RPMI7951 (cell line): ENCODE data around the gene ACBD5. TPM values are rescaled to one million over a fixed set of nuclear protein-coding genes. Genes with fewer than 3 reads are reported as not detected.
"Not testable (repeated sequence)": the region's sequence is repeated elsewhere in the genome, so short reads cannot be mapped to it uniquely, and the experiment has no call there.

Experiments
- DNase-seq: peaks from one replicate; pipeline ENCODE4 v3.0.0-alpha.2; 2012; ENCODE audit warnings: low read depth
- total RNA-seq: library from RNA; depleted of rRNA; stranded (reverse); fragments of >200 nt; shearing (Covaris generic); gene quantifications from 2 replicates; pipeline ENCODE4 v1.2.3, GENCODE V29; 2014; rRNA removed

The ACBD5 gene, protein sequence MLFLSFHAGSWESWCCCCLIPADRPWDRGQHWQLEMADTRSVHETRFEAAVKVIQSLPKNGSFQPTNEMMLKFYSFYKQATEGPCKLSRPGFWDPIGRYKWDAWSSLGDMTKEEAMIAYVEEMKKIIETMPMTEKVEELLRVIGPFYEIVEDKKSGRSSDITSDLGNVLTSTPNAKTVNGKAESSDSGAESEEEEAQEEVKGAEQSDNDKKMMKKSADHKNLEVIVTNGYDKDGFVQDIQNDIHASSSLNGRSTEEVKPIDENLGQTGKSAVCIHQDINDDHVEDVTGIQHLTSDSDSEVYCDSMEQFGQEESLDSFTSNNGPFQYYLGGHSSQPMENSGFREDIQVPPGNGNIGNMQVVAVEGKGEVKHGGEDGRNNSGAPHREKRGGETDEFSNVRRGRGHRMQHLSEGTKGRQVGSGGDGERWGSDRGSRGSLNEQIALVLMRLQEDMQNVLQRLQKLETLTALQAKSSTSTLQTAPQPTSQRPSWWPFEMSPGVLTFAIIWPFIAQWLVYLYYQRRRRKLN
- total RNA-seq: 28.2 and 29.1 TPM in 2 replicates

DNA sequence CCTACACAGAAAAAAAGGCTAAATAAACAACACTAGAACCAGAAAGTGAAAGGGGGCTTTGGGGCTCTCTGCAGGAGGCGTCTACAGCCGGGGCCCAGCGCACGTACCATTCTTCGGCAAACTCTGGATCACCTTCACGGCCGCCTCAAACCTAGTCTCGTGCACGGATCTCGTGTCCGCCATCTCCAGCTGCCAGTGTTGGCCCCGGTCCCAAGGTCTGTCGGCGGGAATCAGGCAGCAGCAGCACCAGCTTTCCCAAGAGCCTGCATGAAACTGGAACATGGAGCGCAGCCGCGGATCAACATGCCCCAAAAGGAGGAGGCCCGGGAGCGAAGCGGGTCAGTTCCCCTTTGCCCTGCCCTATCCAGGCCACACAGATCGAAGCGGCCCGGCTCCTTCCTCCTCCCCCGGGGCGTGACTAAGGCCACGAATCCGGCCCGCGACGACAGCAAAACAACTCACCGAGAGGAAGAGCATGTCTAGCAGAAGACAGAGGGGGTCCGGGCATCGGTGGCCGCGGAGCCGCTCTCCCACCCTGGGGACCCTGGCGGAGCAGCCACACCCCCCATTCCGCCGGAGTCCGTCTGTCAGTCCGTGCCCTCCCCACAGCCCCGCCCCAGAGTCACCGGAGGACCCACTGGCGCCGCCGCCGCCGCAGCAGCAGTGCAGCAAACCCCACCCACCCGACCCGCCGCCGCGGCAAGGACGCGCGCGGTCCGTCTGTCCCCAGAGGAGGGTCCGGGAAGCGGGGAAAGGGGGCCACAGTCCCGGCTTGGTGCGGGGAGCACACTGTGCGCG, at the start of gene ACBD5:
TSS of gene ACBD5 (minus strand) at position 586 of the 798 bp plus-strand sequence. CDS start at position 477, 109 bp downstream.
- peak; percentile 90 for DNase-seq

DNA sequence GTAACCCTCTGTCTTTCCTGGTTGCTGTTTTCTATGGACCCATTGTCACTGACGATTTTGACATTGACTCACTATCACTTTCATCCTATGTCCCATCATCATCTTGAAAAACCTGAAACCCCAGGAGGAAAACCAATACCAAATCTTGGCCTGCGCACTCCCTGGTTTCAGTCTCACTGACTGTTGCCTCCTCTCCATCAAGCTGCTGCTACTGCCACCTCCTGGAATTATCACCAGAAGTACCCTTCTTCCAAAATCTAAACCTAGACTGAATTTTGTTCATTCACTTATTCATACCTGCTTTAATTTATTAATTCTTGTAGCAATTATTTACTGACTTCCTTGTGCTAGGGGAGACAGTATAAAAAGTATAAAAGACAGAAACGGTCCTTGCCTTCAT, 44.5 kb upstream of the ACBD5 start:
- DNase-seq: peak; percentile 22

DNA sequence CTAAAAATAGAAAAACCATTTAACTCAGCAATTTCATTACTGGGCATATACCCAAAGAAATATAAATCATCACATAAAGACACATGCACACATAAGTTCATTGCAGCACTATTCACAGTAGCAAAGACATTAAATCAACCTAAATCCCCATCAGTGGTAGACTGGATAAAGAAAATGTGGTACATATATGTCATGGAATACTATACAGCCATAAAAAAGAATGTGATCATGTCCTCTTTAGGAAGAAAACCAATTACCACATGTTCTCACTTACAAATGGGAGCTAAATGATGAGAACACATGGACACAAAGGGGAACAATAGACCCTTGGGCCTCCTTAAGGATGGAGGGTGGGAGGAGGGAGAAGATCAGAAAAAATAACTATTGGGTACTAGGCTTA, 36.0 kb upstream of the ACBD5 start:
- DNase-seq: no peak

DNA sequence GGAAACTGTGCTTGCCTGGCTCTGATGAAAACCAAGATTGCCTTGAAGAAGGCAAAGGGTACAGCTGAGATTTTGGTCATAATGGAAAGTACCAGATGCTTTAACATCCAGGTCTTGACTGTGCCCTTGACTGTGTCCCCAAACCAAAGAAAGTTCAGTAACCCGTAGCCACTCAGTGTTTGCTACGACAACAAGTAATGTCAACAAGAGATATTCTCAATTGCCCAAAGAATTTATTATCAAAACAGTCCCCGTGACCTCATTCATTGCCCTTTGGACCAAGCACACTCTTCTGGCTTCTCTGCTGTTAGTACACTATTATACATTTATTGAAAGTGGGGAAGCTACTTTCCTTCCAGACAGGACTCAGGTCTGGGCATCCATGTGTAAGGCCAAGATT, 25.4 kb upstream of the ACBD5 start:
- DNase-seq: not testable (repeated sequence)

DNA sequence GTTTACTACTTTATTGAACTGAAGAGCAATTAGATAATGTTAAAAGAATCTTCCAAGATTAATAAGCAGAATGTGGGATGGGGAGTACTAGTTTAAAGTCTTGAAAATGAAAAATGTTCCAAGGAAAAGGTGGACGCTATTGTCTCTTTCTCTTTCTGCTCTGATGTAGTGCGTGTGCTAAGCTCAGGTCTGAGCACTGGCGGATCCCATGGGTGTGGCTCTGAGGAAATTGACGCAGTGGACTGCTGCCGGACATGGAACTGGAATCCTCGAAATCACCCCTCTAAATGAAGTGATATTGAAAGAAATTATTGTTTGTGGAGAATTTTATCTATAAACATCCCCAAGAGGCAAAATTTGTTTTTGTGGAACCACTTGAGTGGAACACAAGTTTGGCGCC, 22.2 kb upstream of the ACBD5 start:
- not testable (repeated sequence) for DNase-seq

DNA sequence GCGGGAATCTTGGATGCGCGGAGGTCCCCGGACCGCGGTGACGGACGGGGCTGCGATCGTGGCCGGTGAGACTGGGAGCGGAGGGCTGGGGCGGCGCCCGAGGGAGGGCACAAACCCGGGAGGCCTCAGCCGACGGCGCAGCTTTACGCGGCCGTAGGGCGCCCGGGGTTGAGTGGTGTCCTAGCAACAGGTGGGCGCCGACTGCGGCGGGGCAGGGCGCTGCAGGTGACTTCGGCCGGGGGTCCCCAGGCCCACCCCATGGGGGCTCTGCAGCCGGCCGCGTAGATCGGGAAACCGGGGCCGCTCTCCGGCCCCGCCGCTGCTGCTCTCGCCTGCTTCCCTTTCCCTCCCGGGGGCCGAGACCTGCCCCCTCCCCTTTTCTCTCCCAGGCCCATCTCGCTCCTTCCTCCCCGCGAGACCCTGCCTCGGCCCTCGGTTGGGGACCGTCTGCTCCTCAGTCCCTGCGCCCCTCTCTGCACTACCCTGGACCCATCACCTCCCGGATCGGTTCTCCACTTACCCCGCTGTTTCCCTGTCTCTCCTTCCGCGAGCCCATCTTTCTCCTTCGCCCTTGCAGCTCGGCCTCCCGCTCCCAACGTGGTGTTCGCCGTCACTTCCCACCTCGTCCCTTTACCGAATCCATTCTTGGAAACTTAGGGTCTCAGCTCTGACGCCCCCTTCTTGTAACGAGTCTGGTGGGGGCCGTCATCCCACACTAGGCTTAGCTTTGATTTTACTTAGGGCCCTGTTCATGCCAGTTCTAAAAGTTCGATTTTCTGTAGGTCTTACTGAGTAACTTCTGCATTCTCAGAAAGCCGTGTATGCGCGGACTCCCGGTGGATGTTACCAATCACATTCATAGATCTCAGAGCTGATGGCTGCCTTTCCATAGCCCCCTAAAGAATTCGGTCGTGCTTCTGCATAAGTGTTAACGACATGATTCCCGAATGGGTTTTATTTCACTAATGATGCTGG, 18.5 kb upstream of the ACBD5 start:
- DNase-seq: no peak

DNA sequence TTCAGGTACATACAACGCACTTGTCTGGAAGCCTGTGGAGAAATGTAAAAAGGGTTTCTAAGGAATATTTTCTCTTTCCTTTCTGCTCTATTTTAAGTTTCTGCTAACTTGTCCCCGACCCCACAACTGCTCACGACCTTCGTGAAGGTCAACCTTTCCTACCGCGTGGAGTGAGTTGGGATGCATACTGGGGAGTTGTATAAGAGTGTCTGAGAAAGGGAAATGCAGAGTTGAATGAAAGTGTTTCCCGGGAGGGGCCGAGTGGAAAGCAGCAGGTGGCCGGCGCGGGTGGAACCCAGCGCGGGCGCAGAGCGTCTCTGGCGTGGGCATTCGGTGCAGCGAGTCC, 17.9 kb upstream of the ACBD5 start:
- no peak for DNase-seq

DNA sequence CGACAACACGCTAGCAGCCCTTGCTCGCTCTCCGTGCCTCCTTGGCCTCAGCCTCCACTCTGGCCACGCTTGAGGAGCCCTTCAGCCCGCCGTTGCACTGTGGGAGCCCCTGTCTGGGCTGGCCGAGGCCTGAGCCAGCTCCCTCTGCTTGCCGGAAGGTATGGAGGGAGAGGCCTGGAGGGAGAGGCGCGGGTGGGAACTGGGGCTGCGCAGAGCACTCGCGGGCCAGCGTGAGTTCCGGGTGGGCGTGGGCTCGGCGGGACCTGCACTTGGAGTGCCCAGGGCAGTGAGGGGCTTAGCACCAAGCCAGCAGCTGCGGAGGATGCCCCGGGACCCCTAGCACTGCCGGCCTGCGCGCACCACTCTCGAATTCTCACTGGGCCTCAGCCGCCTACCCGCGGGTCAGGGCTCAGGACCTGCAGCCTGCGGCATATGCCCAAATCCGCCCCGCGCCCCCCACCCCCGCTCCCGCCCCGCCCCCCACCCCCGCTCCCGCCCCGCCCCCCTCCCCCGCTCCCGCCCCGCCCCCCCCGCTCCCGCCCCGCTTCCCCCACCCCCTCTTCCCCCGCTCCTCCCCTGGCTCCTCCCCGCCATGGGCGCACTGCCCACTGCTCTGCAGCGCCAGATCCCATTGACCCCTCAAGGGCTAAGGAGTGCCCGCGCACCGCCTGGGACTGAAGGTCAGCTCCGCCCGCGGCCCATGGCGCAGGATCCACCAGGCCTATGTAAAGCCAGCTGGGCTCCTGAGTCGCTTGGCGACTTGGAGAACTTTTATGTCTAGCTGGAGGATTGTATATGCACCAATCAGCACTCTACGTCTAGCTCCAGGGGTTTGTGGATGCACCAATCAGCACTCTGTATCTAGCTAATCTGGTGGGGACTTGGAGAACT, 15.9 kb upstream of the ACBD5 start:
- no peak for DNase-seq

DNA sequence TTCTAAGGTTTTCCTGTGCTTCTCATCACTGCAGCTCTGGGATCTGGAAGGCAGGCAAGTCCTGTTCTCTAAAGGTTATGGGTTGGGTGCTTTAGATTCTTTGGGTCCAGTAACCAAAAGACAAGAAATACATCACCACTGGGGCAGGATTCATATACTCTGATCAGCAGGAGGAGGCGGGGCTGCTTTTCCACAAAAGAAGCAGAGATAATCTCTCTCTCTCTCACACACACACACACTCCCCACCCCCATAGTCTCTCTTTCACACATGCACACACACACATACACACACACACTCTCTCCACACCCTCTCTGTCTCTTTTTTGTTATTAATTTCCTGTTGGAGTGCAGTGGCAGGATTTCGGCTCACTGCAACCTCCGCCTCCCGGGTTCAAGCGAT, 13.0 kb upstream of the ACBD5 start:
- DNase-seq: no peak

DNA sequence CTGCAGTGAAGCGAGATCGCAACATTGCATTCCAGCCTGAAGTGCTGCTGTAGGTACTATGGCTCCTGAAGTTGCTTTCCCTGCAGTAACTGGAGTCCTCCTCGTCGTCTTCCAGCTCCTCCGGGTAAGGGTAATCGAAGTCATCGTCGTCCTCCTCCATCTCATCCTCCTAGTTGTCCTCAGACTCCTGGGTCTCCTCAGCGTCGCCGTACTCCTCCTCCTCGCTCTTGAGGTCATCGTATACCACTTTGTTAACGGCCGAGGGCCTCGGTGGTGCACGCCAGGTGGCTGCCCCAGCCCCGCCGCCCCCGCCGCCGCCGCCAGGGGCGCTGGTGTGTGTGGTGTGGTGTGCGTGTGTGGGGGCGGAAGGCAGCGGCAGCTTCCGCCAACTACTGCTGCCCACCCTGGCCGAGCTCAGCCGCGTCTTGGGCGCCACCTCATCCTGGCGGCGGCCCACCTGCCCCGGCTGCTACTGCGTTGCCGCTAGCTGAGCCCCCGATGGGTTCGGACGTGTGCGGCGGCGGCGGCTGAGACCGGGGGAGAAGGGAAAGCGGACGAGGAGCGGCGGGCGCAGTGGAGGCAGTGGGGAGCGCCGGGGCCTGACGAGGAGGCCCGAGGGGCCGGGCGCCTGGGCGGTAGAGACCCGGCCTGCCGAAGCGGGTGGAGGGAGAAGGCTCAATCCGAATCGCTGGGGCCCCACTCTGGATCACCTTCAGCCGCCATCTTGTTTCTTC, 11.8 kb upstream of the ACBD5 start:
- peak; percentile 76 for DNase-seq

DNA sequence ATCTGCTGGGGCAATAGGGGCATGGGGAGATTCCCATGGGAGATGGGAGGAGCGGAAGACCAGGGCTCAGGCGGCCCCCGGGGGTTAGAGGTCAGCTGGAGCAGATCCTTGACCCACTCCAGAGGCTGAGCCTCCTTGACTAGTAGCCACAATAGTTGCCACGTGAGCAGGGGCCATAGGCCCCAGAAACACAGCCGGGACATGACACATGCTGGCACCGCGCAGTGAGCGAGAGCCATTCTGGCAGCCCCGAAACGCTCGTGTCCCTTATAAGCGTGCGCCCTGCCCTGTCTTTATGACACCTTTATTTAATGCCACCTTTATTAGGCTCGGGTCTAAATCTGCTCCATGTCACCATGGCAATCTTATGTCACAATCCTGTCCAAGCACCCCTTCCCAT, 11.0 kb upstream of the ACBD5 start:
- DNase-seq: no peak

DNA sequence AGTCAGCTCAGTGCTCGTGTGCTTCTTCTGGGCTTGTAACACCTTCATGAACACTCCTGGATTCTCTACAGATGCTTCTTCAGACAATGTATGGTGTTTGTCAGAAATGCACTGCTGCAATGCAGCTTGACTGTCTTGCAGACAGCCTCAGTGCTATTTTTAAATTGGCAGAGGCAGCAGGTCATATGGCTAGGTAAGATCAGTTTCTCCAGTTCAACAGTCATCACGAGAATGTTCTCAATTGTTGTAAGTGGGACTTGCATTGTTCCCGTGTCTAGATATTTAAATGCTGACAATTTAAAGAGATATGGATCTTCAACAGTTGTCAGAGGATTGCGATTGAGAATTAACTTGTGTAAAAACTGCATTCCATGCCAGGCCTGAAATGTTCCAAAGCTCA, 7.6 kb upstream of the ACBD5 start:
- no peak for DNase-seq

DNA sequence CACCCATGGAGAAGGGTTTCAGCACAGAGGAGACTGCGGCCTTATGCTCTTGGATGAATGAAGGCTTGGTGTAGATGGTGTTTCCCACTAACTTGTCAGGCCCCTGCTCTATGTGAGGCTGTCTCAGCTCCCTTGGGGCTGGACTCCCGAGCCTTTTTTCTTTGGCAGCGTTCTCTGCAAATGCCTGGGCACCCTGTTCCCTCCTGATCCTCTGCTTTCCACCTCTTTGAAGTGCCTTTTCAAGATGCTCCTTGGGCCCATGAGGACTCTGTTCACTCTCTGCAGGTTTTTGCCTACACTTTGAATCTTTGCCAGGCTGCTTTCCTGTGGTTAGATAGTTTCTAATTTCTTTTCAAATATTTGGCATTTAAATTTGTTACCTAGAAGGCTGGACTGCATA, 6.8 kb upstream of the ACBD5 start:
- no peak for DNase-seq

DNA sequence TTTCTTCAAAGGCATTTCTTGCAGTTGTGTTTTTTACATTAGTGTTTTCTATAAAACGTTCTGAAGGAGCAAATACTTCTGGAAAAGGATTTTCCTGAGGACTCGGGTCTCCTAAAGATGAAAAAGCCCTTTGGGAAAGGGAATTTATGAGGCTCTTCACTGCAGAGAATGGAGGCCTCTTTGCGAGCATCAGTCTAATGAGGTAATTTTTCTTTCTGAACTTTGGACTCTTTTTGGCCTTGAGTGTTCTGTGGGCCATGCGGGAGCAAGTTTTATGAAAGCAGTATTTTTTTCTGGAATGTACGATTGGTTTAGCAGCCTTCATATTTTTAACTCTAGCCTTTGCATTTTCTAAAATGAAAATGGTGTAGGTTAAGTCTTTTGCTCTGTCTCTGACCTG, 6.4 kb upstream of the ACBD5 start:
- no peak for DNase-seq

DNA sequence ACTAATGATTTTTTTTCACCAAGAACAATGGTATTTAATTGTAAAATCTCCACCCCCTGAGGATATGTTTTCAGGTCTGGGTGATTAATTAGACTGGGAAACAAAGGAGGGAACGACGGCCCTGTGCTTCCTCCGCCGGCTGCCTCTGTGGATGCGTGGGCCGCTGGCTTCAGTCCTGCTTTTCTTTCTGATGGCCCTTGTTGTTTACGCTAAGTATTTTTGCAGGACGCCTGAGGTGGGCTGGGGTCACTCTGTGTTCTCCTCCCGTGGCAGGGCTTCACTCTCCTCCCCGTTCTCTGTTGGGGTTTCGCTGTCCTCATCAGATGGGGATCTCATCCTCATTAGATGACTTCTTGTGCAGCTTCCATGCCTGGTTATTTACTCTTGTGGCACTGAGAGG, 5.2 kb upstream of the ACBD5 start:
- DNase-seq: no peak

DNA sequence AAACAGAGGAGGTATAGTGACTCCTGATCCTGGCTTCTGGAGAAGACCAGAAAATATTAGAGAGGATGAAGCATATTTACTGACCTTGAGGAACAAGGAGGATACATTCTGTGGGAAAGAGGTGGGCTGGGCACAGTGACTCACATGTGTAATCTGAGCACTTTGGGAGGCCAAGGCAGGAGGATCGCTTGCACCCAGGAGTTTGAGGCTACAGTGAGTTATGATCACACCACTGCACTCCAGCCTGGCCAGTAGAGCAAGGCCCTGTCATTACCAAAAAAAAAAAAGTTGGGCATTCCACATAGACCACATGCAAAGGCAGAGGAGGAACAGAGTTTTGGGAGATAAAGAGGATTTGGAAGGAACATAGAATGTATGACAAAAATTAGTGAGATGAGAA, 4.4 kb upstream of the ACBD5 start:
- DNase-seq: no peak

DNA sequence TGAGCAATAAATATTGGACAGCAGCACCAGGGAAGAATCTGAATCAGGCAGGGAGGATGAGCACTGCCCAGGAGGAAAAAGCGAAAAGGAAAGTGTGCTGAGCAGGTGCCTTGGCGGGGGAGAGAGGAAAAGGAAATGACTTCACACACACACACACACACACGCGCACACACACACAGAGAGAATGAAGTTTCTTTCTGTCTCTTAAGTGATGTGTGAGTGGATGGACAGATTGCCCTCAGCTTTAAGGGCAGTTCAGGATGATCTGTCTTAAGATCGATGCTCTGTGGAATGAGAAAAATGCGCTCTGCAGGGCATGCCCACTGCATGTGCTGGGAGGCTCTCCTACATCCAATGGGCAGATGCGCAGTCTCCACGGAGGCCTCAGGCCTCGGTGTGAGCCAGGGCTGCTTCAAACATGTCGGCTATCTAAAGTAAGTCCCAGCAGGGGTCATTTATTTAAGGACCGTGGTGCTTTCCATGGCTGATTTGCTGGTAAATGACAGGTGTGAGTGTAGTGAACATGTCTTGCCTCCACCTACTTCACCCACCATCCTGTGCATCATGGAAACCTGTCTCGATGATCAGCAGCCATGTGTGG, 2.5 kb upstream of the ACBD5 start:
- peak; percentile 78 for DNase-seq

DNA sequence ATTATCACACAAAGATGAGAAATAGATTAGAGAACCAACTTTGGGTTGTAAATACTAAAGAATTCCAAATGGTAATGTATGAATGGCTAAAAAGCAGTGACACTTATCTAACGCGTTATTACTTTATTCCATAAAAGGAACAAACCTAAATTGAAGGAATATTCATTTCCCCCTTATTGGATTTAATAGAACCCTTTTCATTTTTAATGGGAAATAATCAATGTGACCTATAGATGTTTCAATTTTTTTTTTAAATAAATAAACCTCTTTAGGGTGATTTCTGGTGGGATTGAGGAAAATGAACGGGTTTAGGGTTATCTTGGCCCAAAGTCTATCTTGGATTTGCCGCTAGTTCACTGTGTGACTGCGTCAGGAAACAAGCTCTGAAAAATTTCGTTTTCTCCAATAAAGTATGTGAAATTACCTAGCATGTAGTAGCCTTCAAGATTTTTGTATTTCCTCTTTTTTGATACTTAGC, 1.9 kb upstream of the ACBD5 start:
- no peak for DNase-seq
